SIG-M5 treated with dmso at 0.1 percent for 504 hours (cell line): ENCODE measurements around the gene MPP7.

Experiments
- DNase-seq: peaks from one replicate; lab custom pipeline; 2025; ENCODE audit not compliant: unreplicated experiment; lab: John Stamatoyannopoulos, UW

MPP7 gene

DNA sequence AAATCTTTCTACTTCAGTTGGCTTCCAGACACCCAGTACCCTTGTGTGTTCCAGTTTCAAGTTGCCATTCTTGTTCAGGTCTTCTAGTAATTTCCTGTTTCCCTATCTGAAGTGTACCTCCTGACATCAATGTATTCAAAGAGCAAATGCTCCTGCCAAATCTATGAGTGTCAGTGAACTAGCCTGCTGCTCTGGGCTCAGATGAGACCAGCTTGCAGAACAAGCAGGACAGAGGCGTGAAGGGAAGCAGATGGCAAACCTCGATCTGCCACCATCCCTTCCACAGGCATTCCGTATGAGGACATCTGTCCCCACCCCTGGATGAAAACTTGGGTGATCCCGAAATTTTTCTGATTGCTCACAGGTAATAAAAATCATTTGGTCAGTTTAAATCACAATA lies 4.4 kb upstream of the MPP7 start:
- no peak for DNase-seq

DNA sequence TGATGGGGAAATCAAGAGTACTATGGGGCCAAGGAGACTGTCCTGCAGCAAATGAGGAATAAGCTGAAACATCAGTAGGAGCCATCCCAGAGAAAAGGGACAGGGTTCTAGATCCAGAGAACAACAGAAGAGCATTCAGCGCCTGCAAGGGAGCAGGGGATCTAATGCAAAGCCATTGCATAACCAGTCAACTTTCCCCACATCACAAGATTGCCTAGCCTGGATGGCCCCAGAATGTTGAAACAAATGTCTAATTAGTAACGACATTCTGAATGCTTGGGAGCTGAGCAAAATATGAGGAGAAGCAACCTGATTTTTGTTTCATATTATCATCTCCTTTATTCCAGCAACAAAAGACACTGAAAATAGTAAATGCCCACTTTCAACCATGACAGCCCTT lies 2.7 kb upstream of the MPP7 start:
- peak; percentile 21 for DNase-seq

DNA sequence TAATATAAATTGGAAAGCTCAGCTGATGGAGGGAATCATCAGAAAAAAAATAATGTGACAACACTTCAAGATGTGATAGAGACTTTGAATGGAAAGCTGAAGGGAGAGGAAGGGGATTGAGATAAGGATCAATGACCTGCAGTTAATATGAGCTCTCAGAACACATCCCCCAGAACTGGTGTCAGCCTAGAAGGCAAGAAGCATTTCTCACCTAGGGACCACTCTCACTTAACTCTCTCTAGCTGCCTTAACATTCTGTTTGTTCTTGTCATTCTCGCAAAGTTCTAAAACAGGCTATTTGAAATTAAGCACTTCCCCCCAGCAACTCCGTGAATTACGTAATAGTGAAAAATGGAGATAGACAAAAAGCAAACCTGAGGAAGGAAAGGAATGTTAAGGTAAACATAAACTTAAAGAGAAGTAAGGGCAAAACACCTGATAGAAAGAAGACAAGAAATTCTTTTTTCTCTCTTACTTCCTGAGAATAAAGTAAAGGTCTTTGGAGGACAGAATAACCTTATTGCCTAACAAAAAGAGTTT lies 1.2 kb upstream of the MPP7 start:
- peak; percentile 18 for DNase-seq

DNA sequence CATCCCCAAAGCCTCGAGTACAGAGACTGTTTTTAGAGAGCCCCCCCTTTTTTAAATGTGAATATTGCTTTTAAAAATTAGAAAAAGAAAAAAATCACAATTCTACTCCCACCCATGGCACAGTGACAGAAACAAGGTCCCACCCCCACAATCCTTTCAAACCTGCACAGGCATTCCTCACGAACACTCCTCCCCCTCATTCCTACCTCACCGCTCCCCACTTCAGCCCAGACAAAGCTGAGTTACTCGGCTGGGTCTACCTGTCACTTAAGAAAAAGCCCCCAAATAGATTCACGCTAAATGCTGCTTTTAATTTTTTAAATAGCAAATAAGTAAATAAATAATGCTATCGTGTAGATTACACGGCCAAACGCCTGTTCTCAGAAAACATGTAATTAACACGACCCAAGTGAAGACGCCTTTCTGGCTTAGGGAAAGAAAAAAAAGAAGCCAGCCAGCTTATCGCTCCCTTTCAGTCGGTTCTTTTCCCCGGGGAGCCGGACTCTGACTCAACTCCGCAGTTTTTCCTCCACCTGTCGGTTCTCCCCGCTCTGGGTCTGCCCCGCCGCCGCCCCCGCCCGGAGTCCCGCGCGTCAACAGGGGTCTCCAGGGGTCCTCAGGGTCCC lies 739 bp downstream of the MPP7 start:
- DNase-seq = peak; percentile 27

DNA sequence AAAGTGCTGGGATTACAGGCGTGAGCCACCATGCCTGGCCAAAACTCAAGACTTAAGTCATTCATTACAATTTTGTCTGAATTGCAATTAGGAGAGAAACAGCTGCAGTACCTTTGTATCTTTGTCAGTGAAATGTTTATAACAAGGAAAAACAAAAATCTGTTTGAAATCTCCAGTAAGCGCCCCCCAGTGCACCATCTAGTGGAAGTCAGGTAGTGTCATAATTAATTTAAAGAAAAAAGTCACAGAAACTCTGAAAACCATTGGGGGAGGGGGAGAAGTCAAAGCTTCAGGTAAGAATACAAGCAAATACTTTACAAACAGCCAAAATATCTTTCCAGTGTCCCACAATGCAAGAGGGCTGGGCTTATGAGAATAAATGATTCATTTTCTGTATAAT lies 2.8 kb downstream of the MPP7 start:
- DNase-seq = no peak

DNA sequence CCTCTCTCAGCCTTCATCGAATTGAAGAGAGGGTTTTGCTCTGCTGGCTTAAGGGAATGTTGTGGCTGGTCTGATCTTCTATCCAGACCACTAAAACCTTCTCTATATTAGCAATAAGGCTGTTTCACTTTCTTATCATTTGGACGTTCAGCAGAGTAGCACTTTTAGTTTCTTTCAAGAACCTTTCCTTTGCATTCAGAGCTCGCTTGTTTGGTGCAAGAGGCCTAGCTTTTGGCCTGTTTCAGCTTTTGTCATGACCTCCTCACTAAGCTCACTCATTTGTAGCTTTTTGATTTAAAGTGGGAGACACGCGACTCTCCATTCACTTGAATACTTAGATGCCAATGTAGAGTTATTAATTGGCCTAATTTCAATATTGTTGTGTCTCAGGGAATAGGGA lies 3.9 kb downstream of the MPP7 start:
- no peak for DNase-seq

DNA sequence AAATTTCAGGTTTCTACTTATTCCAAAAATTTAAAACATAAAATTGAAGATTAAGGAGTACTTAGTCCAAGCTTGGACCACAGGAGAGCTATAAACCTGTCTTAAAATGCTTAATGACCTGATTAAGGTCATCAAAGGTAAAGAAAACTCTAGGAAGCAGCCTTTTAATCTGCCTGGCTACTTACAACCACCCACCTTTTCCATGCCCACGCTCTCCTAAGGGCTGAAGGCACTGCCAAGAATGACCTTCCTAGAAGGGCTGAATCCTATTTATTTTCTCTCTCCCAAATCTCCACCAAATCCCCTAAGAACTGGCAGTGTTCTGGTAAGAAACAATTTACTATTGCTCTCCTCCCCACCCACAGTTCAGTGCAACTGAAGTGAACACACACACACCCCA lies 6.8 kb downstream of the MPP7 start:
- DNase-seq = no peak

DNA sequence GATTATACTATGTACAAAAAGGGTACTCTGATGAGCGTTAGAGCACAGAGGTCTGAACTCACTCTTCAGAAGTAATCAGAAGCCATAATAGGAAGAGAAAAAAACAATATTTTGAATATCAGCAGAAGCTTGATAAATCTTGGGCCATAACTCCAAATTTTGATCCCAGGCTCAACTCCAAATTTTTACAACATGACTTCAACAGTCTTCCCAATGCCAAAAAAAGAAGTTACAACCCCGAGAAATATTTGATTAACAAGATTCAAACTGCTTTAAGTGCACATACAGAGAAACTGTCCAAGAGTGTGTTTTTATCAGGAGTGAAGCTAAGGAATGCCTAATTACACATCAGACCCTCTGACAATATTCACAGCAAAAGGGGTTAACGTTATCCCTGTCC lies 7.5 kb downstream of the MPP7 start:
- no peak for DNase-seq

DNA sequence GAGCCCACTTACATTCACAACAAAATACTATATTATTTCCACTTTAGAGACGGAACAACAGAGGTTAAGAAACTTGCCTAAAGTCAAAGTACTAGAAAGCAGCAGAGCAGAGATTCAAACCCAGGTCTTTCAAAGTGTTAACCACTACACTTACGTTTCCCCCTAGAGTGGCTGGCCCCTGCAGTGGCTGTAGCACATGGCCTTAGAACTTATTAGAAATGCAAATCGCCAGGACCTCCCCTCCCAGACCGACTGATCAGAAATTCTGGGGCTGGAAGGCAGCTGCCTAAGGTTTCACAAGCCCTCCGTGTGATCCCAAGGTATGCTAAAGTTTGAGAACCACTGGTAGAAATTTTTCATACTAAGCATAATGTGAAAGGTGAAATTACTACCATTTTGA lies 8.1 kb downstream of the MPP7 start:
- DNase-seq = no peak

DNA sequence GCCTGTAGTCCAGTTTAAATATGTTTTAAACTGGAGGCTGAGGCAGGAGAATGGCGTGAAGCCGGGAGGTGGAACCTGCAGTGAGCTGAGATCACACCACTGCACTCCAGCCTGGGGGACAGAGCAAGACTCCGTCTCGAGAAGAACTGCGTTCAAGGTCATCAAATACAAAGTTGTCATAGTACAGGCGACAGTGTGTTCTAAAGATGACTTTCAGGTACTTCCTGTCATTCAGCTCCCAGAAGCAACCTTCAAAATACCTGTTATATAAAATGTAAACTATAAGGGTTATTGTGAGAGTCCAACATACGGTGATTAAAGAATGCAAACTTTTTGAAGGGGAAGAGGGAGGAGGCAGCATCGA lies 8.7 kb downstream of the MPP7 start:
- DNase-seq = no peak

DNA sequence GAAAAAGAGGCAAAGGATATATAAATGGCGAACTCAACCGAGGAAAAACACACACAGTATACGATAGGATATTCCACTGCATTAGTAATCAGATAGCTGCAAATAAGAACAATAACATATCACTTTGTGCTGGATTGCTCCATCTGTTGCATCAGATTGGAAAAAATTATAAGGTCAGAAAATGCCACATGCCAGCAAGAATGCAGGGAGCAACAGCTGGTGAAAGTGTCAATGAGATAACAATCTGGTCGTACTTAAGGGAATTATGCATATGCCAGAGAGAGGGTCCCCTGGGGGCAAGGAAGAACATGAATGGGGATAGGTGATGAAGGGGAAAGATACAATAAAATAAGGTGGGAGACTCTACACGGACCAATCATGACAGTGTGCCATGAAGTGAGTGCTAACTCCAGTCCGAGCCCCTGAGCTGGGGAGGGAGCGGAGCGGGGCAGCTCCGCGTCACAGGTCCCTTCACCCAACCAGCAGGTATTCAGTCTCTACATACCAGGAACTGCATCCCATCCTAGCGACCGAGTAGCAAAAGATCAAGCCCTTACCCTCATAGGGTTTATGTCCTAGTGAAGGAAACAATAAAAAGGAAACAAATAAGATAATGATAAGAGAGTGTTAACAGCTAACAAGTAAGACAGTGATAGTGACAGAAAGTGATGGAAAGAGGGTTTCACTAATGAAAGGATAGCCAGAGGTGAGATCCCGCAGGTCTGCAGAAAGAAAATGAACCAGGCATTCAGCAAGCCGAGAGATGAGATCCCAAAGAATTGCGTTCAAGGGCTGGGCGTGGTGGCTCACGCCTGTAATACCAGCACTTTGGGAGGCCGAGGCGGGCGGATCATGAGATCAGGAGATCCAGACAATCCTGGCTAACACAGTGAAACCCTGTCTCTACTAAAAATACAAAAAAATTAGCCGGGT lies 9.4 kb downstream of the MPP7 start:
- DNase-seq = no peak

DNA sequence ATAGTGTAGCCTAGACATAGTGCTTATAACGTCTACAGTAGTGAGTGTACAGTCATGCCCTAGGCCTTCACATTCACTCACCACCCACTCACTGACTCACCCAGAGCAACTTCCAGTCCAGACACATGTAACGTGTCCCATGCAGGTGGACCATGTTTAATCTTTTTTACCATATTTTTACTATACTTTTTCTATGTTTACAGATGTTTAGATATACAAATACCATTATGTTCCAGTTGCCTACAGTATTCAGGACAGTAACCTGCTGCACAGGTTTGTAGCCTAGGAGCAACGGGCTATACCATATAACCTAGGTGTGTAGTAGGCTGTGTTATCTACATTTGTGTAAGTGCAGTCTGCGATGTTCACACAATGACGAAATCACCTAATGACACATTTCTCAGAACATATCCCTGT lies 11.0 kb downstream of the MPP7 start:
- no peak for DNase-seq

DNA sequence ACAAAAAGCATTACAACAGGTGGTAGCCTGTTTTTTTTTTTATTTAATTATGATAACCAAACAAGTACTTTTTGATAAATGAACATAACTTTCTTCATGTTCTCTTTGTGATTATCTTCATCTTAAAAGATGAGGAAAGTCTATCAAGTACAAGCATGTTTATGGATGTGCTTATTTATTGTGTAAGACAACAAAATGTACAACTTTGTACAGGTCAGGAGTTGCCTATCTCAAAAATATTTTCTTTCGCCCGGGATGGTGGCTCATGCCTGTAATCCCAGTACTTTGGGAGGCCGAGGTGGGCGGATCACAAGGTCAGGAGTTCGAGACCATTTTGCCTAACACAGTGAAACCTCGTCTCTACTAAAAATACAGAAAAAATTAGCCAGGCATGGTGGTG lies 17.0 kb downstream of the MPP7 start:
- DNase-seq = no peak

DNA sequence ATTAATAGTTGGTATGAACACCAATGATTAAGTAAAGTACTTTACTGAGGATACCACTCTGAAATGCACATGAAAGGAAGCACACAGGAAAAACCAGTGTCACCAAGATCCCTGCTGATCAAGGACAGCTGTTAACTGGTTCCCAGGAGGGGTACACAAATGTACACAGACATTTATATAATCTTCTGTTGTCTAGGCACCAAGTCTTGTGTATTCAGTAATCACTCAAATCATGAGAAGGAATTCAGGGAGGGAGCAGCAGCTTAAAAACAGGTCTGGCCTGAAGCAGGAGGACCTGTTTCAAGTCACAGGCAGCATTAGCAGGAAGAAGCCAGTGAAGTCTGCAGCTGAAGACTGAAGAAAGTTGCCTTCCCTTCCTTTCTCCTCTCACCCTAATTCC lies 18.7 kb downstream of the MPP7 start:
- peak; percentile 70 for DNase-seq

DNA sequence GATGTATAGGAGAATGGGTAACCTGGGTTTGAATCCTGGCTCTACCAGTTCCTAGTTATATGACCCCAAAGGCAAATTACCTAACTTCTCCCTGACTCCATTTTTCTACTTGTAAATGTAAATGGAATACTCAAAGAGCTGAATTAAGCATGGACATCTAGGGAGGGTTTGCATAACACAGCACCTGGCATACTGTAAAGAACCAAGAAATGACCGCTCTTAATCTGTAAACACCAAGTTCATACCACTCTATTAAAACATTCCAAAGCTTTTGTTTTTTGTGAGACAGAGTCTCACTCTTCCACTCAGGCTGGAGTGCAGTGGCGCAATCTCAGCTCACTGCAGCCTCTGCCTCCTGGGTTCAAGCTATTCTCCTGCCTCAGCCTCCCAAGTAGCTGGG lies 19.6 kb downstream of the MPP7 start:
- no peak for DNase-seq

DNA sequence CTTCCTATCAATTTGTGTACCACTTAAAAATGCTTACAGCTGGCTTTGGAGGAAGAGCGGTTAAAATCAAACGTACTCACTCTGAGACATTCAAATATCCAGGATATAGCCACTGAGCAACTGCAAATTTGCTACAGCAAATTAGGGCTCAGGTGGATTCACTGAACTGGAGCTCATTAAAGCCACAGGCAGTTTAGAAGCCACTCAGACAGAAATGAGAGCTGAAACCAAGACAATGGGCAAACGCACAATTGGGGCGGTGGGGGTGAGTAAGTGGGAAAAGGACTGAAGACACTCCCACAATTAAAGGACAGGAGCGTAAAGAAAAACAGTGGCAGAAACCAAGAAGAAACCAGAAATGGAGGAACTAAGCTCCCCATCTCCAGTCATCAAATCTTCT lies 20.5 kb downstream of the MPP7 start:
- DNase-seq = no peak

DNA sequence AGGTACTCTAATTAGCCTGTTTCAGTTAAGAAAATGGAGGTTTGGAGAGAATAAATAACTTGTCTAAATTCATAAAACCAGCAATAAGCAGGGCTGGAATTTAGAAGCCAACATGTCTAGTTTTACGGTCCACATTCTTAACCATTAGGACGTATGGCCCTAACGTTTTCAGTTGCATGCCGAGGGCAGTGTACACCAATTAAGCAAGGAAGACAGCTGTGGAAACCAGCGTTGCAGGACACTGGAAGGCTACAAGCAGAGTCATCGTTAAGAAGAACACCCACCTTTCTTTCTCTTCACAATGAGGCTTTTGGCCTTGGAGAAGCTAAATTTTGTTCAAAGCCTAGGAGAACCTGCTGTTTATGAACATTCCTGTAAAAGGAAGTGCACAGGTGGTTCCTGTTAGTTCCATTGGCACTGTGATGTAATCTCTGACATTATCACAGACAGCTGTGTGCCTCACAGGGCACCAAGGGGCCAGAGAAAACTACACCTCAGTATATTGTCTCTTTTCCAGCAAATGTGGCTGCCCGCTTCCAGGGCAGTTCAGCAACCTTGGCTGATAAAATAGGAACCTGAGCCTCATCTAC lies 21.0 kb downstream of the MPP7 start:
- DNase-seq = no peak

DNA sequence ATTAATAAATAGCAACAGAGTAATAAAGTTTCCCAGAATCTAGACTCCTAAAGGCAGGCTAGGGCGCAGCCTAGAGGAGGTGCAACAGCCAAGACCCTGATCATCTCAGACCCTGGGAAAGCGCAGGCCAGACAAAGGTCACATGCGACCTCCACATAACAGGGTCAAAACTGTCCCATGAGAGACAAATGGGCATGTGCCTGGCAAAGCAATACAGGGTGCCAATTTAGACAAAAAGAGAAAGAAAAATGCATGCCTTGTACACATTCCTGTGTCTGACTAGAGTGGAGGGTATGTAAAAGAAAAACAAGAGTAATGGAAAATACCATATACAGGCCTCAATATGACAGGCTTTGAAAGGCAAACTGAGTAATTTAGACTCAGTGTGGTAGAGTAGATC lies 22.2 kb downstream of the MPP7 start:
- DNase-seq = no peak

DNA sequence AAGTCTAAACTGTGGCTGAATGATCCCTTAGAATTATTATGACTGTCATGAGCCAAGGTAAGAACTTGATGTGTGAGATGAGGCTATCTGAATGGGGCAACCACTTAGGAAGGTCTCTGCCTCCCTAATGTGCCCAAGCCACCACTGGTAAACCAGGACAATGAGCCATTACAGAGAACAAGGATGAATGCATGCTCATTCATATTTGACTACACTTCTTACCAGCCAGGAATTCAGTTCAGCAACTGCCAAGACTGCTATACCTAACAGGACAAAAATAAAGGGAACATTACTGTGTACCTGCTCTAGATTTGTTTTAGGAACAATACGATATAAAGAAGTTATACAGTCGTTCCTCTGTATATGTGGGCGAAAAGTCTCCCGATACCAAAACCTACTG lies 23.0 kb downstream of the MPP7 start:
- DNase-seq = no peak

DNA sequence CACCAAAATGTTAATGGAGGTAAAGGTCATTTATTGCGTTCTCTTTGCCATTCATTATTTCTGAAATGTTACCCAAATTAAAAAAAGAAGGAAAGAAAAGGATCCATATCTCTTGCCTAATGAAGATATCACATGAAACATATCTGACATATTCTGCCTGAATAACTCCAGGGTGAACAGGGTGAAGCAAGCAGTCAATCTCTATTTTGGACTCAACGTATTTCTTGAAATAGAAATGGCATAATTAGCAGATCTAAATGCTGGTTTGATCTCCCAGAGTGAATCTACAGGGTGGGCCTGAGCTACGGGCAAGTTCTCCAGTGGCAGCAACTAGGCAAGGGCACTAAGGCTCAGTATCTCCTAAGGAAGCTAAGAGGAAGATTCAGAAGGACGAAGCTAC lies 24.0 kb downstream of the MPP7 start:
- DNase-seq = no peak

DNA sequence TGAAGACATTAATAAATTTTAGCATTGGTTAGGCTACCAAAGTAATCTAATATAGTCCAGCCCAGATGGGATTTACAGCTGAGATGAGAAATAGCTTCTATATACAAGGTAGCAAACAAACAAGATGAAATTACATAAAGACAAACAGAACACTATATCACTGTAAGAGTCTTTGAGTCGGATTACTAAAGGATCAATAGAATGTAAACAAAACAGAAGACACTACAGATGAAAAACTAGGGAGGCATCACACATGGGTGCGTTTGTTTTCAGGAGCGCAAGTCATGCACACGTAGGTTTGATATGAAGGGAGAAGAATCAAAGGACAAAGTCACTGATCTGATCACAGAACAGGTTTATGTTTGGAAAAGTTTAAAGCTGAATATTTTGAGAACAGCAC lies 26.5 kb downstream of the MPP7 start:
- DNase-seq = no peak

DNA sequence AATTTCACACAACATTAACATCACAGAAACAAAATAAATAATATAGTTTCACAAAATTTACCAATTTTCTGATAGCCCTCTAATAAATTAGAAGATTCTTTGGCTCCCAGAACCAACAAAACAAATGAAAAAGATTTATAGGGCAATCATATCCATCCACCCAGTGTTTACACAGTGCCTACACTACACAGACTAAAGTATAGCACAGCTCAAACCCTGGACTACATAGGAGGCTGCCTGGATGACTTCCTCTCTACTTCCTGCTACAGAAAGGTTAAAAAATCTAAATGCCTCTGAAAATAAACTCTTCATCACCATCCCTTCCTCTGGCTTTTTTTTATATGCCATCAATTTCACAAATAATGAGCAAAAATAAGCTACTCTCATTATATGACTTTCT lies 28.4 kb downstream of the MPP7 start:
- no peak for DNase-seq
